Natural killer cell (primary cell): ENCODE results near the gene SLC33A1. TPM values are rescaled to one million over a fixed set of nuclear protein-coding genes. Genes with fewer than 3 reads are reported as not detected.

Source experiments
- ATAC-seq, 3 donors: fragments of 150-1000 bp in 2 of 3; fragments of 200-7000 bp in 1 of 3; cut with Tn5 transposase; 1 replicate in 1 of 3; 2 replicates in 2 of 3; pipeline ENCODE4 v1.10.0; 2021; ENCODE audit warnings: mild to moderate bottlenecking in 2 of 3, moderate library complexity in 2 of 3
- DNase-seq, 2 donors: peaks; one replicate each; pipeline versions ENCODE4 v3.0.0 to v3.0.0-alpha.2; 2013 to 2021; ENCODE audit warnings: mixed read lengths in 1 of 2
- H3K27ac ChIP-seq: one replicate; pipeline ENCODE4 v1.5.1; 2013; ENCODE audit warnings: mild to moderate bottlenecking, low read length
- H3K27me3 ChIP-seq: one replicate; pipeline ENCODE4 v1.6.1; 2013; ENCODE audit warnings: low read length; ENCODE audit not compliant: control insufficient read depth, insufficient read depth
- H3K36me3 ChIP-seq: one replicate; pipeline ENCODE4 v1.6.1; 2013; ENCODE audit warnings: low read length; ENCODE audit not compliant: control insufficient read depth, insufficient read depth
- H3K4me1 ChIP-seq: one replicate; pipeline ENCODE4 v1.6.1; 2013; ENCODE audit warnings: low read length; ENCODE audit not compliant: control insufficient read depth, insufficient read depth
- H3K4me3 ChIP-seq: one replicate; pipeline ENCODE4 v1.5.1; 2013; ENCODE audit warnings: low read length
- H3K9me3 ChIP-seq: one replicate; pipeline ENCODE4 v1.6.1; 2013; ENCODE audit warnings: low read length; ENCODE audit not compliant: control insufficient read depth, insufficient read depth
- H3K27ac Mint-ChIP-seq, 2 donors: one replicate each; pipeline ENCODE4 v1.8.0; 2022; ENCODE audit warnings: mild to moderate bottlenecking in 2 of 2, mixed read lengths in 2 of 2, moderate library complexity in 1 of 2
- H3K27me3 Mint-ChIP-seq, 2 donors: one replicate each; pipeline ENCODE4 v1.8.0; 2022; ENCODE audit warnings: low read depth in 2 of 2, mixed read lengths in 2 of 2
- H3K36me3 Mint-ChIP-seq: one replicate; pipeline ENCODE4 v1.8.0; 2022; ENCODE audit warnings: mixed read lengths
- H3K4me1 Mint-ChIP-seq, 2 donors: one replicate each; pipeline ENCODE4 v1.8.0; 2022; ENCODE audit warnings: mixed read lengths in 2 of 2
- H3K4me3 Mint-ChIP-seq: one replicate; pipeline ENCODE4 v1.8.0; 2022; ENCODE audit warnings: mild to moderate bottlenecking, moderate library complexity, mixed read lengths
- H3K9me3 Mint-ChIP-seq, 2 donors: one replicate each; pipeline ENCODE4 v1.8.0; 2022; ENCODE audit warnings: mixed read lengths in 2 of 2
- WGBS: methylation state at CpG from one replicate; pipeline ENCODE4 v1.1.7; 2013; ENCODE audit warnings: missing lambda C conversion rate; ENCODE audit not compliant: insufficient coverage; 5-methylcytosine and 5-hydroxymethylcytosine counted together
- intact Hi-C: fragments of 100-400 bp; cut with micrococcal nuclease; formaldehyde crosslinking; loops from one replicate; pipeline ENCODE4 v1.14.2; 2022
- total RNA-seq, 4 donors: library from RNA; stranded (reverse); fragments of 120-200 nt in 1 of 4; gene quantifications; one replicate each; pipeline versions ENCODE4 v1.2.3 to v1.2.4, GENCODE V29; 2013 to 2022
- TF ChIP-seq, protein P1 (sequence below): fragments of 200-600 bp; IDR thresholded peaks from one replicate; pipeline ENCODE4 v1.8.0; 2022; ENCODE audit warnings: antibody characterized with exemption

The SLC33A1 gene
- total RNA-seq, 3 donors from 2014 or later (not counting 1 experiment from before 2014, with no cell fraction given), result 25.2 to 28.4 (median 27.2) TPM

GRCh38 chr3:155880286-155880685, 26.1 kb upstream of the SLC33A1 start:
- Mint-ChIP-seq H3K4me1 (peaks cover 43 to 60% of the 10 kb centered on the region in 2 donors), H3K36me3 (no peaks in the 10 kb centered on the region), H3K27ac (peak overlapping the region in 1 of 2 donors; percentile 17)

DNA sequence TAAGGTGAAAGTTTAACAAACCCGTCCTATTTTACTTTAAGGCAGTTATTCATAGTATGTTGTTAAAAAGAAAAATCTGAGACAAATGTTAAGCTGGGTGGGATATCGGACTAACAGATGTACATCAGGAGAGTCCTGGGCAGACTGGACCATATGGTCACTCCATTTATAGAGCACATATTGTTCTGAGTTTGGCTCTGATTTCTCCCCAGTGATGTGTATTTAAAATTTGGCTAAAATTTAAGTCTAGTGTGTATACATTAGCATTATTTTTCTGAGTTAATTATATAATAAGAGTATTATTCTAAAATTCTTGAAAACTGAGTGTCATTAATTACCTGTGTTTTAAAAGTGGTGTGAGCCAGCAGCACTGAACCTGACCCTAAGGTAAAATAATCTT, 22.3 kb upstream of the SLC33A1 start:
- Histone ChIP-seq H3K27ac (no peak overlapping the region), H3K27me3 (no peaks in the 10 kb centered on the region), H3K36me3 (no peaks in the 10 kb centered on the region), H3K4me3 (no peak overlapping the region), H3K4me1 (peaks cover 2% of the 10 kb centered on the region), H3K9me3 (no peaks in the 10 kb centered on the region)
- H3K4me1 Mint-ChIP-seq, result peaks cover 51 to 59% of the 10 kb centered on the region in 2 donors
- no peak overlapping the region for H3K27ac Mint-ChIP-seq
- H3K4me3 Mint-ChIP-seq, result no peak overlapping the region
- DNase-seq (no peak), ATAC-seq (no peak)
- no peaks in the 10 kb centered on the region for H3K27me3 Mint-ChIP-seq
- no peaks in the 10 kb centered on the region for H3K9me3 Mint-ChIP-seq
- TF ChIP-seq, protein P1, sequence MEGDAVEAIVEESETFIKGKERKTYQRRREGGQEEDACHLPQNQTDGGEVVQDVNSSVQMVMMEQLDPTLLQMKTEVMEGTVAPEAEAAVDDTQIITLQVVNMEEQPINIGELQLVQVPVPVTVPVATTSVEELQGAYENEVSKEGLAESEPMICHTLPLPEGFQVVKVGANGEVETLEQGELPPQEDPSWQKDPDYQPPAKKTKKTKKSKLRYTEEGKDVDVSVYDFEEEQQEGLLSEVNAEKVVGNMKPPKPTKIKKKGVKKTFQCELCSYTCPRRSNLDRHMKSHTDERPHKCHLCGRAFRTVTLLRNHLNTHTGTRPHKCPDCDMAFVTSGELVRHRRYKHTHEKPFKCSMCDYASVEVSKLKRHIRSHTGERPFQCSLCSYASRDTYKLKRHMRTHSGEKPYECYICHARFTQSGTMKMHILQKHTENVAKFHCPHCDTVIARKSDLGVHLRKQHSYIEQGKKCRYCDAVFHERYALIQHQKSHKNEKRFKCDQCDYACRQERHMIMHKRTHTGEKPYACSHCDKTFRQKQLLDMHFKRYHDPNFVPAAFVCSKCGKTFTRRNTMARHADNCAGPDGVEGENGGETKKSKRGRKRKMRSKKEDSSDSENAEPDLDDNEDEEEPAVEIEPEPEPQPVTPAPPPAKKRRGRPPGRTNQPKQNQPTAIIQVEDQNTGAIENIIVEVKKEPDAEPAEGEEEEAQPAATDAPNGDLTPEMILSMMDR, result no peak
- 93% methylated on average over 2 of the region's 2 CpGs for WGBS
- H3K36me3 Mint-ChIP-seq, result no peaks in the 10 kb centered on the region
- intact Hi-C loops, result loop anchor here (10.0 kb wide), 2 partner anchors 132 to 798 kb away; partner anchors contain the start of genes PLCH1 and TIPARP

More at GRCh38 chr3:155880286-155880685, 26.1 kb upstream of the SLC33A1 start:
- DNase-seq, result no peak
- no peak for ATAC-seq
- intact Hi-C loops, result no loop called here
- Mint-ChIP-seq H3K4me3 (no peak overlapping the region), H3K27me3 (no peaks in the 10 kb centered on the region), H3K9me3 (no peaks in the 10 kb centered on the region)
- no peak overlapping the region for H3K4me3 ChIP-seq
- TF ChIP-seq, protein P1, result no peak
- H3K36me3 ChIP-seq, result no peaks in the 10 kb centered on the region
- no peaks in the 10 kb centered on the region for H3K27me3 ChIP-seq
- H3K9me3 ChIP-seq, result no peaks in the 10 kb centered on the region
- no peak overlapping the region for H3K27ac ChIP-seq
- peaks cover 4% of the 10 kb centered on the region for H3K4me1 ChIP-seq

GRCh38 chr3:155876037-155876436, 21.8 kb upstream of the SLC33A1 start:
- Mint-ChIP-seq H3K27me3 (no peaks in the 10 kb centered on the region), H3K36me3 (no peaks in the 10 kb centered on the region), H3K4me3 (no peak overlapping the region), H3K27ac (no peak overlapping the region), H3K9me3 (no peaks in the 10 kb centered on the region), H3K4me1 (peaks cover 51 to 57% of the 10 kb centered on the region in 2 donors)
- Histone ChIP-seq H3K4me3 (no peak overlapping the region), H3K36me3 (no peaks in the 10 kb centered on the region), H3K9me3 (no peaks in the 10 kb centered on the region), H3K27me3 (no peaks in the 10 kb centered on the region), H3K27ac (no peak overlapping the region), H3K4me1 (peaks cover 3% of the 10 kb centered on the region)
- TF ChIP-seq, protein P1, result no peak
- no peak for ATAC-seq
- intact Hi-C loops, result loop anchor here (10.0 kb wide), 2 partner anchors 131 to 799 kb away; partner anchors contain the start of genes PLCH1 and TIPARP
- DNase-seq, result no peak
- 88% methylated on average over 2 of the region's 3 CpGs for WGBS
